ENCODE measurements around the gene HLA-DQA2. TPM values are rescaled to one million over a fixed set of nuclear protein-coding genes. Genes with fewer than 3 reads are reported as not detected.

Gene HLA-DQA2
- total RNA-seq, 1 donor from 2014 or later: not detected

DNA sequence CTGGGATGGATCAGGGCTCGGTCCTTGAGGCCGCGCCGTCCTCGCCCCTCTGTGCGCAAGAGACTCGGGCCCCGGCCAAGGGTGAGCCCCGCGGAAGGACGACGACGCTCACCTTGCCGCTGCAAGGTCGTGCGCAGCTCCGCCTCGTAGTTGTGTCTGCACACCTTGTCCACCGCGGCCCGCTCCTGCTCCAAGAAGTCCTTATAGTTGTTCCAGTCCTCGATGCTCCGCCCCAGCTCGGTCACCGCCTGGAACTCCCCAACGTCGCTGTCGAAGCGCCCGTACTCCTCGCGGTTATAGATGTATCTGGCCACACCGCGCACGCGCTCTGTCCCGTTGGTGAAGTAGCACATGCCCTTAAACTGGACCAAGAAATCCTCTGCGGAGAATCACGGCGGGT lies 20.4 kb downstream of the HLA-DQA2 start:
- H3K36me3 Mint-ChIP-seq (ENCODE audit: unreplicated experiment): no peaks in the 10 kb centered on the region
- H3K4me1 Mint-ChIP-seq (ENCODE audit: low read depth, unreplicated experiment): no peaks in the 10 kb centered on the region
- no peaks in the 10 kb centered on the region for H3K27me3 Mint-ChIP-seq (ENCODE audit: unreplicated experiment)
- DNase-seq: no peak
- no peak overlapping the region for H3K4me3 Mint-ChIP-seq (ENCODE audit: unreplicated experiment)
- no peak overlapping the region for H3K27ac Mint-ChIP-seq (ENCODE audit: unreplicated experiment)
- TF ChIP-seq, protein P1, sequence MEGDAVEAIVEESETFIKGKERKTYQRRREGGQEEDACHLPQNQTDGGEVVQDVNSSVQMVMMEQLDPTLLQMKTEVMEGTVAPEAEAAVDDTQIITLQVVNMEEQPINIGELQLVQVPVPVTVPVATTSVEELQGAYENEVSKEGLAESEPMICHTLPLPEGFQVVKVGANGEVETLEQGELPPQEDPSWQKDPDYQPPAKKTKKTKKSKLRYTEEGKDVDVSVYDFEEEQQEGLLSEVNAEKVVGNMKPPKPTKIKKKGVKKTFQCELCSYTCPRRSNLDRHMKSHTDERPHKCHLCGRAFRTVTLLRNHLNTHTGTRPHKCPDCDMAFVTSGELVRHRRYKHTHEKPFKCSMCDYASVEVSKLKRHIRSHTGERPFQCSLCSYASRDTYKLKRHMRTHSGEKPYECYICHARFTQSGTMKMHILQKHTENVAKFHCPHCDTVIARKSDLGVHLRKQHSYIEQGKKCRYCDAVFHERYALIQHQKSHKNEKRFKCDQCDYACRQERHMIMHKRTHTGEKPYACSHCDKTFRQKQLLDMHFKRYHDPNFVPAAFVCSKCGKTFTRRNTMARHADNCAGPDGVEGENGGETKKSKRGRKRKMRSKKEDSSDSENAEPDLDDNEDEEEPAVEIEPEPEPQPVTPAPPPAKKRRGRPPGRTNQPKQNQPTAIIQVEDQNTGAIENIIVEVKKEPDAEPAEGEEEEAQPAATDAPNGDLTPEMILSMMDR (IDR thresholded peaks at IDR 0.05; ENCODE audit: partially characterized antibody, unreplicated experiment): no peak
- H3K9me3 Mint-ChIP-seq (ENCODE audit: unreplicated experiment): no peaks in the 10 kb centered on the region

DNA sequence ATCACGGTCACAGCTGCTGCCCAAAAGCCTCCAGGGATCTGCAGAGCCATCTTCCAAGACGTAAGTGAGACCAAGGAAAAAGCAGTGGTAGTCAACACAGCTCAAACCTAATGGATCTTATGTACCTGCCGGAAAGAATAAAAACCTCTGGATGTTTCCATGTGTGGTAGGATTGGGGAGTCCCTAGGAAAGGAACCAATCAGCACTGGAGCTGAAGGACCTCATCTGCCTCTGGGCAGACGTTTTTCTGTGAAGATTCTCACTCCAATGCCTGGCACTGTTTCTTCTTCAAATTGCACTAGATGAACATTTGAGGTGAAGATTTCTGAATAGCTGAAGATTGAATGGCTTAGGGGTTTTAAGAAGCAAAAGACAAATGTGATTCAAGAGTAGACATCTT lies 22.2 kb downstream of the HLA-DQA2 start, which contains the start of gene HLA-DQB2:
TSS of gene HLA-DQB2 (minus strand) at position 112 of the 400 bp plus-strand sequence. CDS start at position 50, 62 bp downstream.
- Mint-ChIP-seq H3K4me3 (ENCODE audit: unreplicated experiment) (no peak within 1 kb of the TSS), H3K4me1 (ENCODE audit: low read depth, unreplicated experiment) (no peaks in the 10 kb centered on the region), H3K36me3 (ENCODE audit: unreplicated experiment) (no peaks in the 10 kb centered on the region), H3K27me3 (ENCODE audit: unreplicated experiment) (no peaks in the 10 kb centered on the region), H3K9me3 (ENCODE audit: unreplicated experiment) (no peaks in the 10 kb centered on the region), H3K27ac (ENCODE audit: unreplicated experiment) (no peak within 1 kb of the TSS)
- no peak for DNase-seq
- TF ChIP-seq, protein P1 (IDR thresholded peaks at IDR 0.05; ENCODE audit: partially characterized antibody, unreplicated experiment): no peak

- no peak for DNase-seq
- Mint-ChIP-seq H3K36me3 (ENCODE audit: unreplicated experiment) (no peaks in the 10 kb centered on the region), H3K9me3 (ENCODE audit: unreplicated experiment) (no peaks in the 10 kb centered on the region), H3K4me1 (ENCODE audit: low read depth, unreplicated experiment) (no peaks in the 10 kb centered on the region), H3K27me3 (ENCODE audit: unreplicated experiment) (no peaks in the 10 kb centered on the region), H3K4me3 (ENCODE audit: unreplicated experiment) (no peak overlapping the region), H3K27ac (ENCODE audit: unreplicated experiment) (no peak overlapping the region)
- TF ChIP-seq, protein P1 (IDR thresholded peaks at IDR 0.05; ENCODE audit: partially characterized antibody, unreplicated experiment): no peak
Observed at GRCh38 chr6:32764048-32764447, 22.9 kb downstream of the HLA-DQA2 start.

GRCh38 chr6:32772656-32773055 lies 31.5 kb downstream of the HLA-DQA2 start:
- no peak overlapping the region for H3K27ac Mint-ChIP-seq (ENCODE audit: unreplicated experiment)
- no peaks in the 10 kb centered on the region for H3K9me3 Mint-ChIP-seq (ENCODE audit: unreplicated experiment)
- H3K27me3 Mint-ChIP-seq (ENCODE audit: unreplicated experiment): no peaks in the 10 kb centered on the region
- no peaks in the 10 kb centered on the region for H3K4me1 Mint-ChIP-seq (ENCODE audit: low read depth, unreplicated experiment)
- no peak overlapping the region for H3K4me3 Mint-ChIP-seq (ENCODE audit: unreplicated experiment)
- DNase-seq: no peak
- no peaks in the 10 kb centered on the region for H3K36me3 Mint-ChIP-seq (ENCODE audit: unreplicated experiment)
- TF ChIP-seq, protein P1 (IDR thresholded peaks at IDR 0.05; ENCODE audit: partially characterized antibody, unreplicated experiment): no peak

- DNase-seq: no peak
- Mint-ChIP-seq H3K27ac (ENCODE audit: unreplicated experiment) (no peak overlapping the region), H3K27me3 (ENCODE audit: unreplicated experiment) (peaks cover 2% of the 10 kb centered on the region), H3K4me3 (ENCODE audit: unreplicated experiment) (no peak overlapping the region), H3K36me3 (ENCODE audit: unreplicated experiment) (no peaks in the 10 kb centered on the region), H3K9me3 (ENCODE audit: unreplicated experiment) (no peaks in the 10 kb centered on the region), H3K4me1 (ENCODE audit: low read depth, unreplicated experiment) (no peaks in the 10 kb centered on the region)
- TF ChIP-seq, protein P1 (IDR thresholded peaks at IDR 0.05; ENCODE audit: partially characterized antibody, unreplicated experiment): no peak
Observed at GRCh38 chr6:32774426-32774825, 33.2 kb downstream of the HLA-DQA2 start.

All from glutamatergic neuron (in vitro differentiated cells).